NCI-H1436 (cell line): Measurements from ENCODE around the gene SH2D6.
"Not testable (repeated sequence)": the region's sequence is repeated elsewhere in the genome, so short reads cannot be mapped to it uniquely, and the experiment has no call there.

Source experiments
- DNase-seq: peaks from one replicate; lab custom pipeline; 2025; lab: John Stamatoyannopoulos, UW

The SH2D6 gene

GRCh38 chr2:85470850-85471800 lies 52.6 kb downstream of the SH2D6 start:
- no peak for DNase-seq

- no peak for DNase-seq
These were observed 53.7 kb downstream of the SH2D6 start for GRCh38 chr2:85472261-85472660.

GRCh38 chr2:85475799-85476490 lies 57.4 kb downstream of the SH2D6 start:
- DNase-seq: no peak

GRCh38 chr2:85476624-85477023 lies 58.1 kb downstream of the SH2D6 start:
- DNase-seq: no peak

- DNase-seq: no peak
These were observed 59.4 kb downstream of the SH2D6 start for GRCh38 chr2:85477884-85478283.

GRCh38 chr2:85481818-85482777 lies 63.6 kb downstream of the SH2D6 start:
- DNase-seq: no peak

- not testable (repeated sequence) for DNase-seq
These were observed 66.1 kb downstream of the SH2D6 start for GRCh38 chr2:85484615-85485014.

GRCh38 chr2:85485815-85486214 lies 67.3 kb downstream of the SH2D6 start:
- DNase-seq: no peak
